Skeletal muscle tissue (tissue), 4 donors: ENCODE measurements around the gene PNLIPRP2. TPM values are rescaled to one million over a fixed set of nuclear protein-coding genes. Genes with fewer than 3 reads are reported as not detected.

ENCODE experiments used
- H3K27ac ChIP-seq: one replicate; pipeline ENCODE4 v1.7.0; 2013; ENCODE audit warnings: mild to moderate bottlenecking, low read depth, low read length, inconsistent platforms
- H3K27me3 ChIP-seq, 3 donors: one replicate each; pipeline ENCODE4 v1.7.0; 2013; ENCODE audit warnings: low read length in 3 of 3; ENCODE audit not compliant: control insufficient read depth in 3 of 3, insufficient read depth in 3 of 3
- H3K36me3 ChIP-seq, 3 donors: one replicate each; pipeline ENCODE4 v1.7.0; 2013; ENCODE audit warnings: low read length in 3 of 3; ENCODE audit not compliant: control insufficient read depth in 3 of 3, insufficient read depth in 3 of 3
- H3K4me1 ChIP-seq, 3 donors: one replicate each; pipeline ENCODE4 v1.7.0; 2013; ENCODE audit warnings: low read length in 3 of 3, mild to moderate bottlenecking in 3 of 3; ENCODE audit not compliant: control insufficient read depth in 3 of 3, insufficient read depth in 3 of 3
- H3K4me3 ChIP-seq, 3 donors: one replicate each; pipeline ENCODE4 v1.7.0; 2013; ENCODE audit warnings: low read length in 3 of 3
- H3K9ac ChIP-seq, 3 donors: one replicate each; pipeline ENCODE4 v1.7.0; 2013; ENCODE audit warnings: low read length in 3 of 3, mild to moderate bottlenecking in 3 of 3, moderate library complexity in 2 of 3, low read depth in 1 of 3
- H3K9me3 ChIP-seq, 3 donors: one replicate each; pipeline ENCODE4 v1.7.0; 2013; ENCODE audit warnings: low read length in 3 of 3; ENCODE audit not compliant: control insufficient read depth in 3 of 3
- total RNA-seq: library from RNA; depleted of rRNA; stranded (reverse); fragments of >200 nt; gene quantifications from one replicate; pipeline ENCODE4 v1.2.3, GENCODE V29; 2014
- donor health status: Osteomylitis.

Gene PNLIPRP2
- total RNA-seq, 1 donor from 2014 or later: not detected

- no peak overlapping the region for H3K4me3 ChIP-seq
- no peaks in the 10 kb centered on the region for H3K36me3 ChIP-seq
- H3K9ac ChIP-seq: no peak overlapping the region
- H3K4me1 ChIP-seq: no peaks in the 10 kb centered on the region
- peaks cover 0 to 4% (median 0%) of the 10 kb centered on the region in 3 donors for H3K9me3 ChIP-seq
- no peak overlapping the region for H3K27ac ChIP-seq
- H3K27me3 ChIP-seq: peaks cover 12 to 17% (median 14%) of the 10 kb centered on the region in 3 donors
Observed at GRCh38 chr10:116612107-116612769, 8.5 kb upstream of the PNLIPRP2 start.

- Histone ChIP-seq H3K9me3 (peaks cover 0 to 4% (median 0%) of the 10 kb centered on the region in 3 donors), H3K4me1 (no peaks in the 10 kb centered on the region), H3K36me3 (no peaks in the 10 kb centered on the region), H3K4me3 (no peak overlapping the region), H3K27me3 (peaks cover 10 to 17% (median 11%) of the 10 kb centered on the region in 3 donors), H3K9ac (no peak overlapping the region), H3K27ac (no peak overlapping the region)
Observed at GRCh38 chr10:116613471-116613870, 7.3 kb upstream of the PNLIPRP2 start.

- Histone ChIP-seq H3K27me3 (peaks cover 3 to 8% (median 7%) of the 10 kb centered on the region in 3 donors), H3K27ac (no peak overlapping the region), H3K36me3 (no peaks in the 10 kb centered on the region), H3K9ac (no peak overlapping the region), H3K4me3 (no peak overlapping the region), H3K9me3 (peaks cover 0 to 4% (median 0%) of the 10 kb centered on the region in 3 donors), H3K4me1 (no peaks in the 10 kb centered on the region)
Observed at GRCh38 chr10:116614796-116615195, 6.0 kb upstream of the PNLIPRP2 start.

- Histone ChIP-seq H3K9ac (no peak overlapping the region), H3K9me3 (peaks cover 0 to 4% (median 0%) of the 10 kb centered on the region in 3 donors), H3K4me1 (no peaks in the 10 kb centered on the region), H3K36me3 (no peaks in the 10 kb centered on the region), H3K27ac (no peak overlapping the region), H3K4me3 (no peak overlapping the region), H3K27me3 (peaks cover under 1 to 8% (median 5%) of the 10 kb centered on the region in 3 donors)
Observed at GRCh38 chr10:116615199-116615776, 5.5 kb upstream of the PNLIPRP2 start.

- Histone ChIP-seq H3K4me1 (no peaks in the 10 kb centered on the region), H3K4me3 (no peak overlapping the region), H3K9me3 (no peaks in the 10 kb centered on the region), H3K9ac (no peak overlapping the region), H3K27ac (no peak overlapping the region), H3K27me3 (peaks cover 7 to 22% (median 7%) of the 10 kb centered on the region in 3 donors), H3K36me3 (no peaks in the 10 kb centered on the region)
Observed at GRCh38 chr10:116621476-116621875, 723 bp downstream of the PNLIPRP2 start.

GRCh38 chr10:116621934-116622655 lies 1.3 kb downstream of the PNLIPRP2 start:
- Histone ChIP-seq H3K9me3 (no peaks in the 10 kb centered on the region), H3K36me3 (no peaks in the 10 kb centered on the region), H3K4me3 (no peak overlapping the region), H3K27me3 (peaks cover 13 to 28% (median 13%) of the 10 kb centered on the region in 3 donors), H3K4me1 (no peaks in the 10 kb centered on the region), H3K9ac (no peak overlapping the region), H3K27ac (no peak overlapping the region)

GRCh38 chr10:116625845-116626244 lies 5.1 kb downstream of the PNLIPRP2 start:
- Histone ChIP-seq H3K9me3 (no peaks in the 10 kb centered on the region), H3K4me1 (no peaks in the 10 kb centered on the region), H3K27me3 (peaks cover 16 to 43% (median 20%) of the 10 kb centered on the region in 3 donors), H3K9ac (no peak overlapping the region), H3K4me3 (no peak overlapping the region), H3K36me3 (no peaks in the 10 kb centered on the region), H3K27ac (no peak overlapping the region)

GRCh38 chr10:116626815-116627214 lies 6.1 kb downstream of the PNLIPRP2 start:
- H3K27me3 ChIP-seq: peaks cover 16 to 41% (median 20%) of the 10 kb centered on the region in 3 donors
- no peaks in the 10 kb centered on the region for H3K9me3 ChIP-seq
- H3K27ac ChIP-seq: no peak overlapping the region
- no peak overlapping the region for H3K9ac ChIP-seq
- H3K4me1 ChIP-seq: no peaks in the 10 kb centered on the region
- H3K36me3 ChIP-seq: no peaks in the 10 kb centered on the region
- H3K4me3 ChIP-seq: no peak overlapping the region

- Histone ChIP-seq H3K36me3 (no peaks in the 10 kb centered on the region), H3K4me3 (no peak overlapping the region), H3K4me1 (no peaks in the 10 kb centered on the region), H3K27me3 (peaks cover 16 to 36% (median 20%) of the 10 kb centered on the region in 3 donors), H3K9ac (no peak overlapping the region), H3K9me3 (no peaks in the 10 kb centered on the region), H3K27ac (no peak overlapping the region)
Observed at GRCh38 chr10:116627386-116627933, 6.7 kb downstream of the PNLIPRP2 start.
